HCT116 (cell line): ENCODE measurements around the gene THSD1.

ENCODE experiments used
- CEBPB ChIP-seq: IDR thresholded peaks from 2 replicates; pipeline ENCODE4 v1.6.1; 2012; ENCODE audit warnings: low read depth
- CTCF ChIP-seq, 3 experiments: fragments of 200-600 bp in 1 of 3; sonication (generic) in 1 of 3; IDR thresholded peaks in 2 of 3; conservative IDR thresholded peaks in 1 of 3; 2 replicates each; pipeline ENCODE4 v1.5.1; 2012 to 2017; ENCODE audit warnings: low read depth in 2 of 3, low read length in 2 of 3, antibody characterized with exemption in 1 of 3, borderline replicate concordance in 1 of 3, control low read depth in 1 of 3, mild to moderate bottlenecking in 1 of 3, mixed read lengths in 1 of 3, mixed run types in 1 of 3, moderate library complexity in 1 of 3; ENCODE audit not compliant: insufficient read depth in 1 of 3
- JUND ChIP-seq: IDR thresholded peaks from 2 replicates; pipeline ENCODE4 v1.6.1; 2012
- POLR2A ChIP-seq: IDR thresholded peaks from 2 replicates; pipeline ENCODE4 v1.7.0; 2011; ENCODE audit warnings: borderline replicate concordance; ENCODE audit not compliant: insufficient read depth, insufficient read length; ENCODE audit errors: extremely low read depth
- POLR2AphosphoS5 ChIP-seq: IDR thresholded peaks from 2 replicates; pipeline ENCODE4 v1.6.1; 2011; ENCODE audit warnings: mild to moderate bottlenecking, low read depth, low read length, moderate library complexity
- SIN3A ChIP-seq: IDR thresholded peaks from 2 replicates; pipeline ENCODE4 v1.6.1; 2012; ENCODE audit warnings: low read depth

- no peak for TF ChIP-seq CEBPB
- TF ChIP-seq SIN3A, result no peak
- no peak for TF ChIP-seq CTCF (IDR thresholded peaks at IDR 0.05 in 2 of 3, conservative IDR thresholded peaks at IDR 0.05 in 1 of 3; ENCODE audit: borderline replicate concordance in 1 of 3, insufficient read depth in 1 of 3, low read depth in 2 of 3, low read length in 2 of 3)
- no peak for TF ChIP-seq POLR2A
- no peak for TF ChIP-seq POLR2AphosphoS5
- no peak for TF ChIP-seq JUND
Measured at GRCh38 chr13:52399046-52399445, 6.9 kb downstream of the THSD1 start.
